HUDEP-2 (cell line): ENCODE data around the gene ARPIN.

Source experiments
- DNase-seq, 76 experiments: peaks; one replicate each; lab custom pipeline; 2025; ENCODE audit not compliant: unreplicated experiment in 76 of 76; lab: John Stamatoyannopoulos, UW

Gene ARPIN

DNA sequence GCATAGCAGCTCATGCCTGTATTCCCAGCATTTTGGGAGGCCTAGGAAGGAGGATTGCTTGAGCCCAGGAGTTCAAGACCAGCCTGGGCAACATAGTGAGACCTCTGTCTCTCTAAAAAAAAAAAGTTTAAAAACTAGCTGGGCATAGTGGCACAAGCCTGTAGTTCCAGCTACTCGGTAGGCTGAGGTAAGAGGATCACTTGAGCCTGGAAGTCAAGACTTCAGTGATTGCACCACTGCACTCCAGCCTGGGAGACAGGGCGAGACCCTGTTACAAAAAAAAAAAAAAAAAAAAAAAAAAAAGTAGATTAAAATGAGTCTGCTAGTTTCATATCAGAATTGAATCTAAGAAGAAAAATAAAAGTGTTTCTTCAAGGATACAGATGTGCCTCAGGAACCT lies 65.7 kb downstream of the ARPIN start:
- DNase-seq: no peak

DNA sequence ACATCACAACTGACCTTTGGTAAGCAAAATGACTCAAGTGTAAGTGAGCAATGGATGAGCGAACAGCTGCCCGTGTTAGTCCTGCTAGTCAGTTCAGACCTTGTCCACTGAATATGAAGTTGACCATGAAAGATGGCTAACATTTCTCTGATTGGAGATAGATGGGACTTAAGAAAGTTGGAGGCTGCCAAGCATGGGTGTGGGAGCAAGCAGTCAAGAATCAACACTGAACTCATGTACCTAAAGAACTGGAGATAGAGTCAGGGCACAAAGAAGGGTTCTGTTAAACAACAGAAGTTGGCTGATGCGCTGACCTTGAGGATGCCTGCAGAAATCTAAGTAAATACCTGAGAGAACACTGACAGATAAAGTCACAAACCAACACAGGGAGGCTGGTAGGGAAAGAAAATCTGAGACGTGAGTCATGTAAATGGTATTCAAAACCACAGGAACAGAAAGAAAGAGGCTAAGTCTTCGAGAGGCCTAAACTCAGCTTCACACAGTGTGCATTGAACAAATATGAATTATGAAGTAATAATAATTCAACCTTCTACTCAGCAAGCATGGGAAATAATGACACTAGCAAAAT lies 67.4 kb downstream of the ARPIN start:
- no peak for DNase-seq
